K562 (cell line): ENCODE measurements around the gene ACO2. TPM values are rescaled to one million over a fixed set of nuclear protein-coding genes. Genes with fewer than 3 reads are reported as not detected.

Experiments
- CREBBP ChIP-seq: IDR thresholded peaks from one replicate; pipeline ENCODE4 v1.6.1; 2012; ENCODE audit warnings: low read depth, mild to moderate bottlenecking, control low read depth, inconsistent platforms, low read length
- ERF ChIP-seq: fragments of 450-650 bp; formaldehyde crosslinking; IDR thresholded peaks from 2 replicates; pipeline ENCODE4 v1.4.0; 2020; ENCODE audit warnings: mild to moderate bottlenecking, mixed read lengths
- GABPA ChIP-seq: fragments of 200-800 bp; sonication (Bioruptor generic); conservative IDR thresholded peaks from 2 replicates; pipeline ENCODE4 v1.6.1; 2016; ENCODE audit warnings: low read depth, missing genetic modification characterization, missing compliant biosample characterization
- HDAC2 ChIP-seq: fragments of 450-650 bp; IDR thresholded peaks from 2 replicates; pipeline ENCODE4 v1.6.1; 2016; ENCODE audit warnings: mild to moderate bottlenecking
- KDM4B ChIP-seq, 2 experiments: fragments of 450-650 bp in 1 of 2; sonication (generic) in 1 of 2; IDR thresholded peaks; 2 replicates each; pipeline ENCODE4 v1.6.1; 2016 to 2017; ENCODE audit warnings: borderline replicate concordance in 2 of 2, antibody characterized with exemption in 1 of 2, low read depth in 1 of 2, mild to moderate bottlenecking in 1 of 2
- KLF1 ChIP-seq: fragments of 450-650 bp; IDR thresholded peaks from 2 replicates; pipeline ENCODE4 v1.6.1; 2016; ENCODE audit warnings: missing genetic modification characterization, missing compliant biosample characterization
- LEF1 ChIP-seq: fragments of 450-650 bp; IDR thresholded peaks from 2 replicates; pipeline ENCODE4 v1.6.1; 2016; ENCODE audit warnings: mild to moderate bottlenecking
- MAZ ChIP-seq, 2 experiments: fragments of 450-650 bp in 1 of 2; sonication (generic) in 1 of 2; formaldehyde crosslinking; IDR thresholded peaks in 1 of 2; conservative IDR thresholded peaks in 1 of 2; 2 replicates each; pipeline versions ENCODE4 v1.4.0 to v1.5.0; 2020; ENCODE audit warnings: mild to moderate bottlenecking in 1 of 2, missing genetic modification reagents in 1 of 2
- NCOA6 ChIP-seq: fragments of 450-650 bp; IDR thresholded peaks from 2 replicates; pipeline ENCODE4 v1.6.1; 2017; ENCODE audit warnings: mild to moderate bottlenecking
- NR2C2 ChIP-seq, 2 experiments: fragments of 200-800 bp in 1 of 2; sonication (Bioruptor generic) in 1 of 2; sonication (generic) in 1 of 2; formaldehyde crosslinking in 1 of 2; IDR thresholded peaks; 2 replicates each; pipeline versions ENCODE4 v1.6.1 to v1.8.0; 2016 to 2022; ENCODE audit warnings: mild to moderate bottlenecking in 1 of 2, missing compliant biosample characterization in 1 of 2, missing genetic modification characterization in 1 of 2, missing genetic modification reagents in 1 of 2
- PHTF2 ChIP-seq: fragments of 250-450 bp; sonication (Bioruptor Pico); IDR thresholded peaks from 2 replicates; pipeline ENCODE4 v1.5.0; 2021; ENCODE audit warnings: mild to moderate bottlenecking
- RB1 ChIP-seq: fragments of 450-650 bp; IDR thresholded peaks from 2 replicates; pipeline ENCODE4 v1.6.1; 2017; ENCODE audit warnings: low read depth, mild to moderate bottlenecking
- SIN3B ChIP-seq: fragments of 450-650 bp; IDR thresholded peaks from 2 replicates; pipeline ENCODE4 v1.6.1; 2017; ENCODE audit warnings: low read depth, mild to moderate bottlenecking, moderate library complexity
- SIX5 ChIP-seq, 2 experiments: IDR thresholded peaks; 2 replicates each; pipeline ENCODE4 v1.6.1; 2011; ENCODE audit warnings: low read length in 2 of 2, borderline replicate concordance in 1 of 2, low read depth in 1 of 2, mild to moderate bottlenecking in 1 of 2, moderate library complexity in 1 of 2; ENCODE audit not compliant: insufficient read depth in 1 of 2
- ZFX ChIP-seq: sonication (generic); formaldehyde crosslinking; IDR thresholded peaks from 2 replicates; pipeline ENCODE4 v1.8.0; 2022; ENCODE audit warnings: mild to moderate bottlenecking, missing genetic modification reagents, moderate library complexity
- ZNF24 ChIP-seq: fragments of 450-650 bp; IDR thresholded peaks from 2 replicates; pipeline ENCODE4 v1.6.1; 2016
- polyA plus RNA-seq, 8 experiments: library from polyadenylated mRNA; depleted of rRNA in 4 of 8; stranded (reverse) in 5 of 8; unstranded in 3 of 8; fragments of >200 nt; fragmentation: Nextera tagmentation in 2 of 8; fragmentation: Illumina TruSeq in 1 of 8; extraction: Ambion mirVana in 2 of 8; extraction: Trizol in 1 of 8; gene quantifications; 2 replicates each; pipeline versions ENCODE4 v1.2.1 to v1.2.3, GENCODE V29; 2011 to 2014; ENCODE audit warnings: inconsistent platforms in 1 of 8, missing spikeins in 1 of 8
- total RNA-seq, 7 experiments: library from RNA; depleted of rRNA in 6 of 7; stranded (reverse); fragments of >200 nt in 6 of 7; fragmentation: Illumina TruSeq in 2 of 7; extraction: Trizol in 2 of 7; gene quantifications; 2 replicates each; pipeline versions ENCODE4 v1.2.1 to v1.2.3, GENCODE V29; 2011 to 2021; ENCODE audit warnings: low replicate concordance in 1 of 7
- TF ChIP-seq, protein P1 (sequence below): fragments of 450-650 bp; conservative IDR thresholded peaks from 2 replicates; pipeline ENCODE4 v1.6.1; 2016; ENCODE audit warnings: missing genetic modification characterization, low read depth, mild to moderate bottlenecking, missing compliant biosample characterization, moderate library complexity
- TF ChIP-seq, protein P2 (sequence below), 2 experiments: fragments of 450-650 bp; IDR thresholded peaks; 2 replicates each; pipeline ENCODE4 v1.6.1; 2016; ENCODE audit warnings: mild to moderate bottlenecking in 2 of 2, borderline replicate concordance in 1 of 2, low read depth in 1 of 2, moderate library complexity in 1 of 2

ACO2 gene
- total and polyA plus RNA-seq, 9 of the 15 experiments (the other 6 are each of a cell fraction or from before 2014, with no cell fraction given), result 16.2 to 119 (median 43.2) TPM

DNA sequence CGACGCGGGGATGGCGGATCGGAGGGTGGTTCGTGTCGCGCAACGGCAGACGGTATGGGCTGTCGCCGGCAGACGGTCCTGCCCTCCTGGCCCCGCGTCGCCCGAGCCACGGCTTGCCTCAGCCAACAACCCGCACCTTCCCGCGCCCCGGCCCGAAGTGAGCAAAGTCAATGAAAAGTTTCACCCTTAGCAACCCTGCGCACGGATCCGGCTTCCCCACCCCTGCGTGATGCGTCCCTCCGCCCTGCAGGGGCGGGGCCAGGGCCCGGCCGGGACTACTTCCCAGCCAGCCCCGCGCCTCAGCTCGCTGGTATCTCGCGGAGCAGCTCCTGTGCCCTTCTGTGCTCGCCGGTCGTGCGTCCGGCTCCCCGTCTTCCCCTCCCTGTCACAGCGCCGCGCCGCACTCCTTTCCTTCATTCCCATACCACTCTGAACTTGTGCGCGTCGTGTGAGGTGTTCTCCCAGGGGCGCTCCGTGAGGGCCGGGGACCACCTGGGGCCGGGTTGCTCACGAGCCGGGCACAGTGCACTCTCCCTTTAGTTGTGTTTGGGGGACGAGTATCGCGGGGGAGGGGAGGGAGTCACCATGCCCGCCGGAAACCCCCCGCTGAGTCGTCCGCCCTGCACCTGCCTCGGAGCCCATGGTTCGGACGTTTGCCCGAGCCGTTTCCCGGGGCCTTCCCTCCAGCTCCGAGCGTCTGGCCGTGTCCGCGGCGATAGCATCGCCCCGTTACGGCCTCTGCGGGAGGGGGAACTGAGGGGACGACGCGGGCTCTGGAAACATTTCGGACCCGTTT is 22.1 kb upstream of the ACO2 start, which contains the start of gene TOB2 (continued):
- TF ChIP-seq SIX5 (IDR thresholded peaks at IDR 0.05; ENCODE audit: borderline replicate concordance in 1 of 2, insufficient read depth in 1 of 2, low read depth in 1 of 2, low read length in 2 of 2), result no peak
- TF ChIP-seq, protein P1, sequence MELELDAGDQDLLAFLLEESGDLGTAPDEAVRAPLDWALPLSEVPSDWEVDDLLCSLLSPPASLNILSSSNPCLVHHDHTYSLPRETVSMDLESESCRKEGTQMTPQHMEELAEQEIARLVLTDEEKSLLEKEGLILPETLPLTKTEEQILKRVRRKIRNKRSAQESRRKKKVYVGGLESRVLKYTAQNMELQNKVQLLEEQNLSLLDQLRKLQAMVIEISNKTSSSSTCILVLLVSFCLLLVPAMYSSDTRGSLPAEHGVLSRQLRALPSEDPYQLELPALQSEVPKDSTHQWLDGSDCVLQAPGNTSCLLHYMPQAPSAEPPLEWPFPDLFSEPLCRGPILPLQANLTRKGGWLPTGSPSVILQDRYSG, result no peak
- peak; percentile 59; the same call in 1 of the 2 replicates for TF ChIP-seq KLF1 (tag)
- peak; percentile 85 for TF ChIP-seq ZFX (CRISPR knock-in tag)
- TF ChIP-seq, protein P2, sequence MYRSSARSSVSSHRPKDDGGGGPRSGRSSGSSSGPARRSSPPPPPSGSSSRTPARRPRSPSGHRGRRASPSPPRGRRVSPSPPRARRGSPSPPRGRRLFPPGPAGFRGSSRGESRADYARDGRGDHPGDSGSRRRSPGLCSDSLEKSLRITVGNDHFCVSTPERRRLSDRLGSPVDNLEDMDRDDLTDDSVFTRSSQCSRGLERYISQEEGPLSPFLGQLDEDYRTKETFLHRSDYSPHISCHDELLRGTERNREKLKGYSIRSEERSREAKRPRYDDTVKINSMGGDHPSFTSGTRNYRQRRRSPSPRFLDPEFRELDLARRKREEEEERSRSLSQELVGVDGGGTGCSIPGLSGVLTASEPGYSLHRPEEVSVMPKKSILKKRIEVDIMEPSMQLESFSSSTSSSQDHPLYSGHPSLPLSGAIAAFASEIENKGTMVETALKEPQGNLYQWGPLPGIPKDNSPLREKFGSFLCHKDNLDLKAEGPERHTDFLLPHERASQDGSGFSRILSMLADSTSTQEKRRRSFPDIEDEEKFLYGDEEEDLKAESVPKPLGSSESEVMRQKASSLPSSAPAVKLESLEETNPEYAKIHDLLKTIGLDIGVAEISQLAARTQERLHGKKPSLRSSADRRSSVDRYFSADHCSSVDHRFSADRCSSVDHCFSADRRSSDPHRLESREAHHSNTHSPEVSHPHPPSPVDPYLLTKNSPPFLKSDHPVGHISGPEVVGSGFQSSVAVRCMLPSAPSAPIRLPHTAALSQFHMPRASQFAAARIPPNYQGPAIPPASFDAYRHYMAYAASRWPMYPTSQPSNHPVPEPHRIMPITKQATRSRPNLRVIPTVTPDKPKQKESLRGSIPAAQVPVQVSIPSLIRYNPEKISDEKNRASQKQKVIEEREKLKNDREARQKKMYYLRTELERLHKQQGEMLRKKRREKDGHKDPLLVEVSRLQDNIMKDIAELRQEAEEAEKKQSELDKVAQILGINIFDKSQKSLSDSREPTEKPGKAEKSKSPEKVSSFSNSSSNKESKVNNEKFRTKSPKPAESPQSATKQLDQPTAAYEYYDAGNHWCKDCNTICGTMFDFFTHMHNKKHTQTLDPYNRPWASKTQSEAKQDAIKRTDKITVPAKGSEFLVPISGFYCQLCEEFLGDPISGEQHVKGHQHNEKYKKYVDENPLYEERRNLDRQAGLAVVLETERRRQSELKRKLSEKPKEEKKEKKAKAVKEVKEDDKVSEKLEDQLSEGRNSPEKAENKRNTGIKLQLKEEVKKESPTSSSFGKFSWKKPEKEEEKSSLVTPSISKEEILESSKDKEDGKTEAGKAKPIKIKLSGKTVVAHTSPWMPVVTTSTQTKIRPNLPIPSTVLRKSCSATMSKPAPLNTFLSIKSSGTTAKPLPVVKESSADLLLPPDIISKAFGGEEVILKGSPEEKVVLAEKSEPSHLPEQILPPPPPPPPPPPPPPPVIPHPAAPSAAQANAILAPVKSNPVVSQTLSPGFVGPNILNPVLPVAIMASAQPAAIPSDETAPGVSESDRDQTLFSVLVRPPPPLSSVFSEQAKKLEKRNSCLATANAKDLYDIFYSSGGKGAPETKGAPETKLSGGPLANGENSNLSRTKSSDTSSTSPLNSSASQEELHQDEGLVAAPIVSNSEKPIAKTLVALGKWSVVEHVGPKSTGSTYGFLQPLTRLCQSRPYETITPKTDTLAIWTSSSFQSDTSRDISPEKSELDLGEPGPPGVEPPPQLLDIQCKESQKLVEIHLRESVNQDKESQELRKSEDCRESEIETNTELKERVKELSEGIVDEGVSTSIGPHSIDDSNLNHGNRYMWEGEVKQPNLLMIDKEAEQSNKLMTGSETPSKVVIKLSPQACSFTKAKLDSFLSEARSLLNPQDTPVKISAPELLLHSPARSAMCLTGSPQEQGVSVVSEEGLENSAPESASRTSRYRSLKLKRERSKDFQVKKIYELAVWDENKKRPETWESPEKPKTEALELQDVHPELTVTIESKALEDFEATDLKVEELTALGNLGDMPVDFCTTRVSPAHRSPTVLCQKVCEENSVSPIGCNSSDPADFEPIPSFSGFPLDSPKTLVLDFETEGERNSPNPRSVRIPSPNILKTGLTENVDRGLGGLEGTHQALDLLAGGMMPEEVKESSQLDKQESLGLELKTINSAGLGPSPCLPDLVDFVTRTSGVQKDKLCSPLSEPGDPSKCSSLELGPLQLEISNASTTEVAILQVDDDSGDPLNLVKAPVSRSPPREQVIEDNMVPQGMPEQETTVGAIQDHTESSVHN (IDR thresholded peaks at IDR 0.05; ENCODE audit: borderline replicate concordance in 1 of 2, low read depth in 1 of 2), result no peak
- peak; percentile 88 for TF ChIP-seq RB1
- TF ChIP-seq CREBBP, result no peak
- peak; percentile 59; the same call in 1 of the 2 replicates for TF ChIP-seq GABPA
- peak; percentile 77; the same call in 1 of the 2 replicates for TF ChIP-seq NR2C2 (CRISPR knock-in tag; IDR thresholded peaks at IDR 0.05)
- peak; percentile 83 for TF ChIP-seq NR2C2 (tag; IDR thresholded peaks at IDR 0.05)
- TF ChIP-seq HDAC2, result 0 out of 2 replicates have a peak, but pooled peaks have one; percentile 24
- TF ChIP-seq KDM4B (IDR thresholded peaks at IDR 0.05; ENCODE audit: borderline replicate concordance in 2 of 2, low read depth in 1 of 2), result peak in 1 of 2 experiments; percentile 79; a peak in 2 of 4 replicates
- no peak for TF ChIP-seq PHTF2 (CRISPR knock-in tag)
- TF ChIP-seq ERF, result peak; percentile 42; the same call in 1 of the 2 replicates
- TF ChIP-seq LEF1, result peak; percentile 34; the same call in 1 of the 2 replicates
- peak; percentile 58; the same call in 1 of the 2 replicates for TF ChIP-seq ZNF24
- peak; percentile 88 to 95 for TF ChIP-seq MAZ (CRISPR knock-in tag; conservative IDR thresholded peaks at IDR 0.05 in 1 of 2, IDR thresholded peaks at IDR 0.05 in 1 of 2)
- TF ChIP-seq SIN3B, result no peak
- no peak for TF ChIP-seq NCOA6
